HG03521 (cell line): ENCODE results near the gene AMY2B.
"Not testable (repeated sequence)": the region's sequence is repeated elsewhere in the genome, so short reads cannot be mapped to it uniquely, and the experiment has no call there.

Source experiments
- ATAC-seq: cut with Tn5 transposase; IDR thresholded peaks from one replicate; pipeline ENCODE4 v1.9.1; 2021; ENCODE audit warnings: mild to moderate bottlenecking, moderate library complexity; ENCODE audit not compliant: unreplicated experiment

The AMY2B gene

GRCh38 chr1:103616994-103617477, 45.6 kb downstream of the AMY2B start, which contains the start of gene AMY2A:
AMY2A (plus strand) TSS chr1:103617427; CDS start chr1:103617441, 14 bp downstream.
- not testable (repeated sequence) for ATAC-seq

- not testable (repeated sequence) for ATAC-seq
Measured at GRCh38 chr1:103627436-103627835, 56.0 kb downstream of the AMY2B start.
